DOHH2 (cell line): ENCODE results near the gene SNX33.

ENCODE experiments used
- H3F3A ChIP-seq: fragments of 200-600 bp; sonication (generic), shearing (Covaris generic); 2 replicates; pipeline ENCODE4 v1.6.0; 2016; ENCODE audit warnings: antibody characterized with exemption, mild to moderate bottlenecking; ENCODE audit not compliant: control insufficient read depth, insufficient read depth
- H3K27ac ChIP-seq: fragments of 200-600 bp; sonication (generic); 2 replicates; pipeline ENCODE4 v1.5.1; 2014; ENCODE audit warnings: low read depth, mild to moderate bottlenecking, low read length, moderate library complexity
- H3K27me3 ChIP-seq: fragments of 200-600 bp; sonication (generic); 2 replicates; pipeline ENCODE4 v1.6.1; 2014; ENCODE audit warnings: mild to moderate bottlenecking, low read length, mixed read lengths; ENCODE audit not compliant: control insufficient read depth
- H3K36me3 ChIP-seq: fragments of 200-600 bp; sonication (generic); 2 replicates; pipeline ENCODE4 v1.6.1; 2014; ENCODE audit warnings: mild to moderate bottlenecking, low read length, moderate library complexity, mixed read lengths; ENCODE audit not compliant: control insufficient read depth
- H3K4me1 ChIP-seq: fragments of 200-600 bp; sonication (generic); 2 replicates; pipeline ENCODE4 v1.6.1; 2014; ENCODE audit warnings: mild to moderate bottlenecking, low read length, mixed read lengths; ENCODE audit not compliant: control insufficient read depth
- H3K4me2 ChIP-seq: fragments of 200-600 bp; sonication (generic); 2 replicates; pipeline ENCODE4 v1.6.0; 2014; ENCODE audit warnings: mild to moderate bottlenecking, low read length, moderate library complexity
- H3K4me3 ChIP-seq: fragments of 200-600 bp; sonication (generic); 2 replicates; pipeline ENCODE4 v1.5.1; 2014; ENCODE audit warnings: mild to moderate bottlenecking, low read length, mixed read lengths
- H3K79me2 ChIP-seq: fragments of 200-600 bp; sonication (generic); 2 replicates; pipeline ENCODE4 v1.6.1; 2014; ENCODE audit warnings: mild to moderate bottlenecking, low read length, mixed read lengths; ENCODE audit not compliant: control insufficient read depth
- H3K9me2 ChIP-seq: fragments of 200-600 bp; sonication (generic); replicated peaks from 2 replicates; pipeline ENCODE4 v1.6.1; 2014; ENCODE audit warnings: mild to moderate bottlenecking, low read length, mixed read lengths; ENCODE audit not compliant: control insufficient read depth
- H3K9me3 ChIP-seq: fragments of 200-600 bp; sonication (generic); 2 replicates; pipeline ENCODE4 v1.6.1; 2014; ENCODE audit warnings: antibody characterized with exemption, low read length, mixed read lengths; ENCODE audit not compliant: control insufficient read depth, insufficient read depth
- H4K20me1 ChIP-seq: fragments of 200-600 bp; sonication (generic); 2 replicates; pipeline ENCODE4 v1.6.0; 2014; ENCODE audit warnings: low read depth, mild to moderate bottlenecking, antibody characterized with exemption, low read length, moderate library complexity; ENCODE audit not compliant: control insufficient read depth, insufficient read depth
- EZH2phosphoT487 ChIP-seq: fragments of 200-600 bp; sonication (generic); IDR thresholded peaks from 2 replicates; pipeline ENCODE4 v1.6.1; 2017; ENCODE audit warnings: borderline replicate concordance, mild to moderate bottlenecking, antibody characterized with exemption, low read length, moderate library complexity, mixed read lengths
- TF ChIP-seq, protein P1 (sequence below): fragments of 200-600 bp; sonication (generic); IDR thresholded peaks from one replicate; pipeline ENCODE4 v1.5.1; 2014; ENCODE audit warnings: antibody characterized with exemption, mild to moderate bottlenecking, low read depth, low read length; ENCODE audit not compliant: poor library complexity, severe bottlenecking

The SNX33 gene

GRCh38 chr15:75671730-75672602 lies 24.3 kb downstream of the SNX33 start:
- Histone ChIP-seq H3K4me2 (no peak overlapping the region), H4K20me1 (no peaks in the 10 kb centered on the region), H3K27ac (no peak overlapping the region), H3F3A (no peaks in the 10 kb centered on the region), H3K9me2 (no peaks in the 10 kb centered on the region), H3K27me3 (peaks cover 10% of the 10 kb centered on the region; the same call in 1 of the 2 replicates), H3K9me3 (no peaks in the 10 kb centered on the region), H3K4me1 (no peaks in the 10 kb centered on the region), H3K4me3 (no peak overlapping the region), H3K79me2 (no peaks in the 10 kb centered on the region), H3K36me3 (no peaks in the 10 kb centered on the region)
- TF ChIP-seq EZH2phosphoT487 = no peak
- TF ChIP-seq, protein P1, sequence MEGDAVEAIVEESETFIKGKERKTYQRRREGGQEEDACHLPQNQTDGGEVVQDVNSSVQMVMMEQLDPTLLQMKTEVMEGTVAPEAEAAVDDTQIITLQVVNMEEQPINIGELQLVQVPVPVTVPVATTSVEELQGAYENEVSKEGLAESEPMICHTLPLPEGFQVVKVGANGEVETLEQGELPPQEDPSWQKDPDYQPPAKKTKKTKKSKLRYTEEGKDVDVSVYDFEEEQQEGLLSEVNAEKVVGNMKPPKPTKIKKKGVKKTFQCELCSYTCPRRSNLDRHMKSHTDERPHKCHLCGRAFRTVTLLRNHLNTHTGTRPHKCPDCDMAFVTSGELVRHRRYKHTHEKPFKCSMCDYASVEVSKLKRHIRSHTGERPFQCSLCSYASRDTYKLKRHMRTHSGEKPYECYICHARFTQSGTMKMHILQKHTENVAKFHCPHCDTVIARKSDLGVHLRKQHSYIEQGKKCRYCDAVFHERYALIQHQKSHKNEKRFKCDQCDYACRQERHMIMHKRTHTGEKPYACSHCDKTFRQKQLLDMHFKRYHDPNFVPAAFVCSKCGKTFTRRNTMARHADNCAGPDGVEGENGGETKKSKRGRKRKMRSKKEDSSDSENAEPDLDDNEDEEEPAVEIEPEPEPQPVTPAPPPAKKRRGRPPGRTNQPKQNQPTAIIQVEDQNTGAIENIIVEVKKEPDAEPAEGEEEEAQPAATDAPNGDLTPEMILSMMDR = no peak

DNA sequence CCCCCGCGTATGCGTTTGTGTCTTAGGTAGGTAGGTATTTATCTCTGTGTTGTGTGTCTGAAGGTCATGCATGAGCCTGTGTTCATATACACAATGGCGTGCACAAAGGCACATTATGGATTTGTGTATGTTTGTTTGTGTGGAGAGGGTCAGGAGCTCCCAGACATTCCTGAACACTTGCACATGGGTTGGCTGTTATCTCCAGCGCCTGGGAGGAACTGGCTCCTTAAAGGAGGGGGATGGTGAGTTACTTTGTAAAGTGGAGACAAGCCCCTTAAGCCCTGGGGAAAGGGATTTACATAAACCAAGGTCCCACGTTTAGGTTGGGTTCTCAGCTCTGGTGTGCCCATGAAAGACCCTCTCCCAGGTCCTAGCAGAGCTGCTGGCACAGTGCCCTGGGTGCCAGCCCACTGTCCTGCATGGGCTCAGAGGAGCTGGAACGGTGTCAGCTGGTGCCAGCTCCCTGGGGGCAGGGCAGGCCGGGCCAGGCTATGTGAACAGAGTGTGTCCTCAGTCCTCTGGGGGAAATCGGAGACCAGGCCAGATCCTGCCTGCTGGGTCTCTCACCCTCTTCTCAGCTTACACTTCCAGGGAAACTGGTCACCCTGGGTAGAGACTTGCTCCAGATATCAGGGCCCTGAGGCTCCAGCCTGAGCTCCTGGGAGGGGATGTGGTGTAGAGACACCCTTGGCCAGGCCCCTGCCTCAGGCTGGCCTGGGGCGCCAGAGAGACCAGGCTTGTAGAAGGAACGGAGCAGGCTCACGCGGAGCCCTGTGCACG lies 25.1 kb downstream of the SNX33 start:
- Histone ChIP-seq H3K79me2 (no peaks in the 10 kb centered on the region), H3K9me2 (no peaks in the 10 kb centered on the region), H4K20me1 (no peaks in the 10 kb centered on the region), H3K4me1 (no peaks in the 10 kb centered on the region), H3K27me3 (peaks cover 10% of the 10 kb centered on the region; the same call in 1 of the 2 replicates), H3K36me3 (no peaks in the 10 kb centered on the region), H3K4me2 (no peak overlapping the region), H3K27ac (no peak overlapping the region), H3K9me3 (no peaks in the 10 kb centered on the region), H3K4me3 (no peak overlapping the region), H3F3A (no peaks in the 10 kb centered on the region)
- TF ChIP-seq, protein P1 = no peak
- TF ChIP-seq EZH2phosphoT487 = no peak

- H3K4me2 ChIP-seq = no peak overlapping the region
Measured at GRCh38 chr15:75673426-75674235, 25.9 kb downstream of the SNX33 start.

More at GRCh38 chr15:75673426-75674235, 25.9 kb downstream of the SNX33 start:
- Histone ChIP-seq H3K9me3 (no peaks in the 10 kb centered on the region), H4K20me1 (no peaks in the 10 kb centered on the region), H3K36me3 (no peaks in the 10 kb centered on the region), H3K4me1 (no peaks in the 10 kb centered on the region), H3K9me2 (no peaks in the 10 kb centered on the region), H3K4me3 (no peak overlapping the region), H3K79me2 (no peaks in the 10 kb centered on the region), H3F3A (no peaks in the 10 kb centered on the region), H3K27me3 (peaks cover 10% of the 10 kb centered on the region; the same call in 1 of the 2 replicates), H3K27ac (no peak overlapping the region)
- TF ChIP-seq EZH2phosphoT487 = no peak
- TF ChIP-seq, protein P1 = no peak
